OCI-LY1 (cell line): ENCODE results near the gene MGRN1.

Experiments used
- CTCF ChIP-seq: fragments of 200-600 bp; sonication (generic), shearing (Covaris generic); IDR thresholded peaks from 2 replicates; pipeline ENCODE4 v1.5.1; 2017; ENCODE audit warnings: mild to moderate bottlenecking, antibody characterized with exemption, low read length, moderate library complexity, mixed read lengths
- EZH2 ChIP-seq: fragments of 200-600 bp; sonication (generic), shearing (Covaris generic); IDR thresholded peaks from 2 replicates; pipeline ENCODE4 v1.8.0; 2017; ENCODE audit warnings: borderline replicate concordance, mixed run types, mild to moderate bottlenecking, antibody characterized with exemption, low read length, moderate library complexity, mixed read lengths

- TF ChIP-seq CTCF (no peak), EZH2 (no peak)
Measured at GRCh38 chr16:4641895-4642294, 17.3 kb downstream of the MGRN1 start.
